CD4-positive, CD25-positive, alpha-beta regulatory T cell (primary cell): ENCODE measurements around the gene SMIM11. TPM values are rescaled to one million over a fixed set of nuclear protein-coding genes. Genes with fewer than 3 reads are reported as not detected.
A peak's percentile ranks its signal among the peaks of the same experiment; 100 is the strongest.
"Not testable (repeated sequence)": the region's sequence is repeated elsewhere in the genome, so short reads cannot be mapped to it uniquely, and the experiment has no call there.

Source experiments
- ATAC-seq, 2 donors: fragments of 150-1000 bp; cut with Tn5 transposase; one replicate each; pipeline ENCODE4 v1.10.0; 2021; ENCODE audit warnings: low read depth in 2 of 2, moderate number of reproducible peaks in 2 of 2, moderate library complexity in 1 of 2
- DNase-seq, 3 donors: peaks; one replicate each; pipeline versions ENCODE4 v3.0.0 to v3.0.0-alpha.2; 2012 to 2022; ENCODE audit warnings: mixed read lengths in 1 of 3
- H3K27ac ChIP-seq: one replicate; pipeline ENCODE4 v1.7.0; 2013; ENCODE audit warnings: mild to moderate bottlenecking, low read length; ENCODE audit not compliant: insufficient read depth, poor library complexity, severe bottlenecking
- H3K27me3 ChIP-seq: one replicate; pipeline ENCODE4 v1.7.0; 2013; ENCODE audit warnings: low read length; ENCODE audit not compliant: control insufficient read depth, insufficient read depth
- H3K36me3 ChIP-seq: one replicate; pipeline ENCODE4 v1.7.0; 2013; ENCODE audit warnings: mild to moderate bottlenecking, low read length, moderate library complexity; ENCODE audit not compliant: control insufficient read depth, insufficient read depth
- H3K4me1 ChIP-seq: 2 replicates; pipeline ENCODE4 v1.7.0; 2013; ENCODE audit warnings: mild to moderate bottlenecking, low read length; ENCODE audit not compliant: insufficient read depth, control insufficient read depth, poor library complexity, severe bottlenecking
- H3K4me3 ChIP-seq: one replicate; pipeline ENCODE4 v1.7.0; 2013; ENCODE audit warnings: low read depth, mild to moderate bottlenecking, low read length, moderate library complexity
- H3K9me3 ChIP-seq, 2 experiments: 1 replicate in 1 of 2; 2 replicates in 1 of 2; pipeline ENCODE4 v1.7.0; 2013; ENCODE audit warnings: low read length in 2 of 2, mild to moderate bottlenecking in 1 of 2, moderate library complexity in 1 of 2; ENCODE audit not compliant: control insufficient read depth in 2 of 2
- H3K27ac Mint-ChIP-seq, 3 donors: one replicate each; pipeline ENCODE4 v1.8.0; 2020 to 2022; ENCODE audit warnings: mild to moderate bottlenecking in 3 of 3, mixed read lengths in 3 of 3, moderate library complexity in 2 of 3
- H3K27me3 Mint-ChIP-seq: one replicate; pipeline ENCODE4 v1.8.0; 2022; ENCODE audit warnings: mild to moderate bottlenecking, mixed read lengths
- H3K36me3 Mint-ChIP-seq: one replicate; pipeline ENCODE4 v1.8.0; 2020; ENCODE audit warnings: mixed read lengths
- H3K4me1 Mint-ChIP-seq, 4 donors: one replicate each; pipeline ENCODE4 v1.8.0; 2020 to 2022; ENCODE audit warnings: mixed read lengths in 4 of 4, mild to moderate bottlenecking in 1 of 4
- H3K4me3 Mint-ChIP-seq, 4 donors: one replicate each; pipeline ENCODE4 v1.8.0; 2020 to 2022; ENCODE audit warnings: mild to moderate bottlenecking in 4 of 4, mixed read lengths in 4 of 4, moderate library complexity in 3 of 4
- H3K9me3 Mint-ChIP-seq, 7 donors: one replicate each; pipeline ENCODE4 v1.8.0; 2020 to 2022; ENCODE audit warnings: mixed read lengths in 7 of 7, mild to moderate bottlenecking in 3 of 7, moderate library complexity in 2 of 7
- polyA plus RNA-seq, 4 donors: library from polyadenylated mRNA; unstranded; fragments of 300-500 nt; fragmentation: Illumina TruSeq; gene quantifications; one replicate each; pipeline ENCODE4 v1.2.3, GENCODE V29; 2021
- total RNA-seq: library from RNA; stranded (reverse); gene quantifications from one replicate; pipeline ENCODE4 v1.2.3, GENCODE V29; 2022

The SMIM11 gene
- total and polyA plus RNA-seq, 5 donors from 2014 or later: 5.6 to 34.3 (median 9.7) TPM

DNA sequence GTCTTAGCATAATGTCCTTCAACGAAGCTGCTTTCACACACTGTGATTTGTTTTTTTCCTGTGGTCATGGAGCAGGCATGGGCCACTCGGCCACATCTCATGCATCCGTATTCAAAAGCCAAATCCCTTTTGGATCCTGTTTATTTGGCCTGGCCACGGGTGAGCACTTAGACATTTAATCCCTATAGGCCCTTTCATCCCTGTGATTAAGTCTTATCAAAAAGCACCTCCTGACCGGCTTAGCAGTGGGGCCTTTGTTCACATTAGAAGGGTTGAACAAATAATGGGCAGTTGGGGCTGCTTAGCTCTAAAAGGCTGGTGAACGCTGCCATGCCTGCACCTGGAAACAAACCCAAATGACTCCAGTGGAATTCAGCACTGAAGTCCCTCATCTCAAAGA, 9.5 kb upstream of the SMIM11 start:
- no peak overlapping the region for H3K4me3 ChIP-seq
- H3K36me3 ChIP-seq: no peaks in the 10 kb centered on the region
- DNase-seq (no peak), ATAC-seq (no peak)
- peaks cover 5 to 10% (median 8%) of the 10 kb centered on the region in 4 donors for H3K4me1 Mint-ChIP-seq
- no peaks in the 10 kb centered on the region for H3K9me3 Mint-ChIP-seq
- H3K27ac Mint-ChIP-seq: no peak overlapping the region
- H3K4me1 ChIP-seq: peaks cover 6% of the 10 kb centered on the region
- peaks cover 24% of the 10 kb centered on the region for H3K27me3 Mint-ChIP-seq
- H3K9me3 ChIP-seq: no peaks in the 10 kb centered on the region
- H3K4me3 Mint-ChIP-seq: no peak overlapping the region
- no peak overlapping the region for H3K27ac ChIP-seq
- no peaks in the 10 kb centered on the region for H3K36me3 Mint-ChIP-seq
- H3K27me3 ChIP-seq: peaks cover 8% of the 10 kb centered on the region

DNA sequence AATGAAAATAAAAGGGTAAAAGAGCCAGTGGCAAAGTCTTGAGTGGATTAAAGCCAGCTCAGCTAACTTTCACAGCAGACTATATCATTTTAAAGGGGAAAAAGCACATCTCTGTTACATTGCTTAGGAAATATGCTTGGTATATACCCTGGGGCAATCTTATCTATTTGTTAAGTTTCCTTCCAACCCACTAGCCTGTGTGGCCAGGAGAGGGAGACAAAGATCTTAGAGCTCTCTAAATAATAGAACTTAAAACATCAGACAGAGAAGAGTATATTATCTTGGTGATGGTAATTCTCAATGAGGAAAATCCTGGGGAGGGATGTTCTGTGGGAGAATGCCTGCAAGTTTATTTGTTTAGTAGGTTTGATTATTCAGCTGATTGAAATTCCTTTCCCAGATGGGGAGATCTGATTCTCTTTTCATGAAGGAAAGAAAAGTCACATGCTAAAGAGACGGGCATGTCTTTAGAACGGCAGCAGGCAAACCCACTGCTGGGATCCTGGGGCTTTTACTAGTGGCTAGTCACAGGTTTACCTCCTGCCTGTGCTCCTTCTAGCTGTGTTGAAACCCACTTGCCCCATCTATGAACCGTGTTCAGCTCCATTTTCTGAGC, 7.9 kb upstream of the SMIM11 start:
- peaks cover 0 to 5% (median 0%) of the 10 kb centered on the region in 4 donors for H3K4me1 Mint-ChIP-seq
- no peaks in the 10 kb centered on the region for H3K9me3 Mint-ChIP-seq
- no peaks in the 10 kb centered on the region for H3K36me3 Mint-ChIP-seq
- Histone ChIP-seq H3K4me1 (no peaks in the 10 kb centered on the region), H3K9me3 (no peaks in the 10 kb centered on the region), H3K27me3 (peaks cover 6% of the 10 kb centered on the region), H3K4me3 (no peak overlapping the region), H3K36me3 (no peaks in the 10 kb centered on the region), H3K27ac (no peak overlapping the region)
- DNase-seq: peak in 2 of 3 donors; percentile 25 to 70
- peak; percentile 81 to 84 for ATAC-seq
- H3K27ac Mint-ChIP-seq: no peak overlapping the region
- peak overlapping the region in 1 of 4 donors; percentile 6 for H3K4me3 Mint-ChIP-seq
- H3K27me3 Mint-ChIP-seq: peaks cover 18% of the 10 kb centered on the region

- Mint-ChIP-seq H3K27me3 (peaks cover 18% of the 10 kb centered on the region), H3K27ac (no peak overlapping the region), H3K9me3 (no peaks in the 10 kb centered on the region), H3K4me3 (no peak overlapping the region), H3K36me3 (no peaks in the 10 kb centered on the region), H3K4me1 (peaks cover 0 to 5% (median 0%) of the 10 kb centered on the region in 4 donors)
- H3K27ac ChIP-seq: no peak overlapping the region
- H3K4me3 ChIP-seq: no peak overlapping the region
- ATAC-seq: no peak
- no peak for DNase-seq
- peaks cover 6% of the 10 kb centered on the region for H3K27me3 ChIP-seq
- no peaks in the 10 kb centered on the region for H3K36me3 ChIP-seq
- H3K9me3 ChIP-seq: no peaks in the 10 kb centered on the region
- no peaks in the 10 kb centered on the region for H3K4me1 ChIP-seq
Measured at GRCh38 chr21:34369741-34370140, 5.6 kb upstream of the SMIM11 start.

DNA sequence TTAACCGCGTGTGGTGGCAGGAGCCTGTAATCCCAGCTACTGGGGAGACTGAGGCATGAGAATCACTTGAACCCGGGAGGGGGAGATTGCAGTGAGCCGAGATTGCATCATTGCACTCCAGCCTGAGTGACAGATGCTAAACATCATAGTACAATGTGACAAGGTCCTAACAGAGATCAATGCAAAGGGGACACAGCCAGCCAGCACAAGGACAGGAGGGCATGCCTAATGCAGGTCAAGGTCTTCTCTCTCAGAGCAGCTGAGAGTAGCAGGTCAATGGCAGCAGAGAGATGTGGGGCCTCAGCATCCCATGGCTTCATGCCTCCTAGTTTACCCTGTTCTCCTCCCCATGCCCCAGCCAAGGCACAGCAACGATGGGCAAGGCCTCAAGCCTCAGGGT, 3.0 kb upstream of the SMIM11 start:
- H3K27ac Mint-ChIP-seq: no peak overlapping the region
- Histone ChIP-seq H3K4me1 (no peaks in the 10 kb centered on the region), H3K4me3 (no peak overlapping the region), H3K36me3 (no peaks in the 10 kb centered on the region), H3K27me3 (peaks cover 6% of the 10 kb centered on the region), H3K27ac (no peak overlapping the region), H3K9me3 (no peaks in the 10 kb centered on the region)
- H3K27me3 Mint-ChIP-seq: peaks cover 18% of the 10 kb centered on the region
- H3K36me3 Mint-ChIP-seq: no peaks in the 10 kb centered on the region
- no peaks in the 10 kb centered on the region for H3K9me3 Mint-ChIP-seq
- H3K4me1 Mint-ChIP-seq: peaks cover 0 to 3% (median 0%) of the 10 kb centered on the region in 4 donors
- H3K4me3 Mint-ChIP-seq: peak overlapping the region in 1 of 4 donors; percentile 61
- DNase-seq: no peak
- ATAC-seq: no peak

DNA sequence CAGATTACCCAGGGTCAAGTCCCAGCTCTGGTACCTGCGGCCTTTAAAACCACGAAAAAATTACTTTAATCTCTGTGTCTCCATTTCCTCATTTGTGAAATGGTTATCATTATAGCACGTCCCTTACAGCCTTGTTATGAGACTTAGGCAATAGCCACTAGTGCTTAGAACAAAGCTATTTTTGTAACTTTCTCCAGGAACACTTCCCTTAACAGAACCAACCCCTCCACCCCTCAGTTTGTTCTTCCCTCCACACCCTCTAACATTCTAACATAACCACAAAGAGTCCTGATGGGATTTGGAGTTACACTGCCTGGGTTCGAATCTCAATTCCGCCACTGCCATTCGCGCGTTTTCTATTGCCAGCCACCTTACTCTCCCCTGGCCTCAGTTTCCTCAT, 845 bp upstream of the SMIM11 start:
- not testable (repeated sequence) for H3K4me1 Mint-ChIP-seq, H3K27ac Mint-ChIP-seq, H3K4me3 ChIP-seq, H3K4me1 ChIP-seq, H3K27ac ChIP-seq, ATAC-seq, H3K9me3 Mint-ChIP-seq, H3K27me3 ChIP-seq, H3K36me3 Mint-ChIP-seq, H3K9me3 ChIP-seq, H3K36me3 ChIP-seq, H3K4me3 Mint-ChIP-seq, DNase-seq
- peaks cover 10% of the 10 kb centered on the region for H3K27me3 Mint-ChIP-seq

GRCh38 chr21:34375619-34375972, 289 bp downstream of the SMIM11 start:
- H3K27ac ChIP-seq, H3K4me3 ChIP-seq, H3K4me3 Mint-ChIP-seq, H3K36me3 Mint-ChIP-seq, H3K9me3 ChIP-seq, H3K4me1 Mint-ChIP-seq, H3K27me3 Mint-ChIP-seq, H3K27ac Mint-ChIP-seq, H3K27me3 ChIP-seq, DNase-seq, H3K4me1 ChIP-seq, H3K36me3 ChIP-seq, H3K9me3 Mint-ChIP-seq: not testable (repeated sequence)
- ATAC-seq: peak; percentile 62 to 67

- not testable (repeated sequence) for H3K4me3 Mint-ChIP-seq, H3K4me1 Mint-ChIP-seq, H3K27ac Mint-ChIP-seq, H3K36me3 ChIP-seq, H3K4me3 ChIP-seq, H3K36me3 Mint-ChIP-seq, H3K27ac ChIP-seq, H3K27me3 ChIP-seq, DNase-seq, H3K9me3 ChIP-seq, H3K9me3 Mint-ChIP-seq, ATAC-seq, H3K4me1 ChIP-seq, H3K27me3 Mint-ChIP-seq
Measured at GRCh38 chr21:34383138-34383537, 7.8 kb downstream of the SMIM11 start.

- not testable (repeated sequence) for H3K4me3 Mint-ChIP-seq, H3K27me3 ChIP-seq, H3K27ac Mint-ChIP-seq, H3K9me3 ChIP-seq, H3K4me1 ChIP-seq, H3K27me3 Mint-ChIP-seq, DNase-seq, H3K27ac ChIP-seq, H3K4me3 ChIP-seq, H3K9me3 Mint-ChIP-seq, H3K36me3 Mint-ChIP-seq, H3K36me3 ChIP-seq, H3K4me1 Mint-ChIP-seq
- peak in 1 of 2 donors; percentile 22 for ATAC-seq
Measured at GRCh38 chr21:34383724-34384415, 8.6 kb downstream of the SMIM11 start.
